Posterior cingulate gyrus (tissue), 11 donors: Measurements from ENCODE around the gene SLC5A3.

Experiments
- DNase-seq, 10 donors: peaks; one replicate each; pipeline versions ENCODE4 v3.0.0 to v3.0.0-alpha.2; 2020 to 2021; ENCODE audit warnings: mixed read lengths in 3 of 10
- intact Hi-C: fragments of 100-400 bp; cut with DNase I; formaldehyde crosslinking; loops from one replicate; pipeline ENCODE4 v1.15.1; 2023

Gene SLC5A3

DNA sequence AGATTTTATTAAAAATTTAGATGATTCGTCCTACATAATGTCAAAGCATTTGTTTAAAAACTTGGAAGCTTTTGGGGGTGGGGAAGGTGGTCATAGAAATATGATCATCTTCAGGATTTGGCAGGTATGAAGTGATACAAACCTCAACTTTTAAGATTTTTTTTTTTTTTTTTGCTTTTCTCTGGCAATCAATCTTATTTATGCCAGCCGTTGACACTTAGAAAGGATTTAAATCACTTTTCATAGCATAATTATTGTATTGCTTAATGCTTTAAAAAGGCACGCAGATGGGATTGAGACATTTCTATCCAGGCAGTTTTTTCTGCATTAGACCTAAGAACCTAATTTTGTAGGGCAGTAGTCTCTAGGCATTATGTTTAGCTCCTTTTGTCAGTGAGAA is 19.7 kb downstream of the SLC5A3 start:
- intact Hi-C loops = no loop called here
- no peak for DNase-seq

DNA sequence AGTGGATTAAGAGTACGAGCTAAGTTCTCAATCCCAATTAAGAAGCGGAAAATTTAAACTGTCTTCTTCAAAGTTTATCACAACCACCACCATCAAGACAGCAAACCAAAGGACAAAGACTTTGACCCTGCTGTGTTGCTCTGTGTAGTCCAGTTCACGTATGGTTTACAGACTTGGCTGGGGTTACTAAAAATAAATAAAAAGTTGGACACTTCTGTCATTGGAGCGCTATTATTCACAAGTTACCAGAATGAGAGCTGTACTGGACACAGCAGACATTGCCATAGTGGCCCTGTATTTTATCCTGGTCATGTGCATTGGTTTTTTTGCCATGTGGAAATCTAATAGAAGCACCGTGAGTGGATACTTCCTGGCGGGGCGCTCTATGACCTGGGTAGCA is 21.6 kb downstream of the SLC5A3 start:
- no peak for DNase-seq

DNA sequence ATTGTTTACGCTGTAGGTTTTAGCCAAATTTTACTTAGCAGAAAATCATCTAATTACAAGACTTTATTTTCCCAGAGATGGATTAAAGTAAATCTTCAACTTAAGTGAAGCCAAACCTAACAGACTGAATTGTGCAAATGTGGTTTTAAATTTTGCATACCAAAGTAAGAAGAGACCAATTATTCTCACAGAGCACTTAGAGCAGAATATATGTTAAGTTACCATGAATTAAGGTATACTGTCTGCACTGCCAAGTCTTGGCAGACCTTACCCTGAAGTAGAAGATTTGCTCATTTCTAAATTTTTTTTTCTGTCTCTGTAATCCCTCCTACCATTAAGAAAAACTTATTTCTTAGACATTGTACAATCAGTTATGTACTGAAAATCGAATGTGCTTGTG is 24.1 kb downstream of the SLC5A3 start:
- no peak for DNase-seq
- intact Hi-C loops = no loop called here

More for the DNA sequence above, 21.6 kb downstream of the SLC5A3 start:
- intact Hi-C loops = no loop called here

- intact Hi-C loops = no loop called here
- DNase-seq = no peak
Observed at GRCh38 chr21:34100337-34100736, 27.0 kb downstream of the SLC5A3 start.

GRCh38 chr21:34100790-34101189 is 27.4 kb downstream of the SLC5A3 start:
- intact Hi-C loops = no loop called here

DNA sequence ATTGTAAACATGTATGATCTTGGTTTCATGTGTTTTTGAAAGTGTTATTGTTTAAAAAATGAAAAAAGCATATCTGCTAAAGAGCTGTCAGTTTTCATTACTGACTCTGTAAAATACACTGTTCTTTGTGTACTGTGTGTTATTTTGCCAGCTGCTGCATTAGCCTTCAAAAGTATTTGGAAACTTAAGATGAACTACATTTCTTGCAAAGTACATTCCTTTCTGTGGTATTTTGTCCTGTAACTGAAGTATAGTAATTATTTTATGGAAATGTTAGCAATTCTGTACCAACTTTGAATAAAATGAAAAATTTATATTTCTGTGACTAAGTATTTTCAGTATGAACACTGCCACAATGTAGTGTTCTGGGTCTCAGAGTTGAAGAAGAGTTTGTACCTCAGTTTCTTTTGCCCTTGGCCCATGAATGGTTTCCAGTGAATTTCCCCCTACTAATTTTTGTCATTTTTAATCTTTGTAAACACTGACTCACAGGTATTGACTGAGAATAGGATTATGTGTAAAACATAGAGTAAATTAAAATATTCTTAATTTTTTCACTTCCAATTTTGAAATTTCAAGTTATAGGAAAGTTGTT is 32.7 kb downstream of the SLC5A3 start:
- no peak for DNase-seq
- intact Hi-C loops = no loop called here

More at GRCh38 chr21:34100790-34101189, 27.4 kb downstream of the SLC5A3 start:
- no peak for DNase-seq

DNA sequence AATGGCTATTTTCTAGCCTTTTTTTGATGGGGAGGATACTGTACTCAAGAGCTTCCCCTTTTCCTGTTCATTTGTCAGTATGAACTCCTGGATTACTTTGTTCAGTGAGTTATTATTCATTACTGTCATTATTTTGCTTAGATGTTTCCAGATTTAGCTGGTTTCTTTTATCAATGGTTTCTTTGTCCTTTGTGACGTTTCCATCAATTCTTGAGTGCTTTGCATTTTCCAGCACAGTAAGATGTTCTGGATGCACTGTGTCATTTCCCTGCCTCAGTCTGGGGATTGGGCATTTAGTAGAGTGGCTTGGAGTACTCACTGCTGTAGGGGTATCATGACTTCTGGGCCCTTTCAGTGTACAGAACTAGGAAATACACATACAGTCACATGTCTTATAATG is 34.2 kb downstream of the SLC5A3 start:
- DNase-seq = no peak
- intact Hi-C loops = no loop called here

- DNase-seq = no peak
- intact Hi-C loops = no loop called here
Observed at GRCh38 chr21:34109075-34109474, 35.7 kb downstream of the SLC5A3 start.

DNA sequence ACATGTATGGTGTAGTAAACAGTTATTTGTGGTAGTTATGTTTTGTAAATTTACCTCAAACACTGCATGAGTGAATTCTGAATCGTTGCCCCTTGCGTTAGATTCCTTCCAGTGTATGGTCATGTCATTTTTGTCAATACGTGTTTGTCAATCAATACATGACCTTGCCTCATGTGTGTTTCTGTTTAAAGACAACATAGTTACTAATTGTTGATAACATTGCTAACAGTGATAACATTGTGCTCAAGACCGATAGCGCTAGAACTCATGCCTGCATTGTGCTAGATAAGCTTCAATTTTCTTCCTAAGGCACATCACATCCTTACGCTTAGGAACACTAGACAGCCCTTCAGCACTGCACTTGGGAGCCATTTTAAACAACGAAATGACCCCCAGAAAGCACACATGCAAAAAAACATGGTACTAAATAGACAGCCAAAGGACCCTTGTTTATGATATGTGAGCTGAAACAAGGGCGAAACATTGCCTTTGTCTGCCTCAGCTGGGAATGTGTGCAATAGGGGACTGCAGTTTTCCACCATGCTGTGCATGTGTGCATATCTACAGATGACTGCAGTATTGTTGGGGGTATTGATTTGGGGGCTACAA is 37.3 kb downstream of the SLC5A3 start:
- no peak for DNase-seq
- intact Hi-C loops = no loop called here

- intact Hi-C loops = no loop called here
- no peak for DNase-seq
Observed at GRCh38 chr21:34112316-34113033, 39.1 kb downstream of the SLC5A3 start.

- intact Hi-C loops = no loop called here
- no peak for DNase-seq
Observed at GRCh38 chr21:34113842-34114241, 40.5 kb downstream of the SLC5A3 start.

DNA sequence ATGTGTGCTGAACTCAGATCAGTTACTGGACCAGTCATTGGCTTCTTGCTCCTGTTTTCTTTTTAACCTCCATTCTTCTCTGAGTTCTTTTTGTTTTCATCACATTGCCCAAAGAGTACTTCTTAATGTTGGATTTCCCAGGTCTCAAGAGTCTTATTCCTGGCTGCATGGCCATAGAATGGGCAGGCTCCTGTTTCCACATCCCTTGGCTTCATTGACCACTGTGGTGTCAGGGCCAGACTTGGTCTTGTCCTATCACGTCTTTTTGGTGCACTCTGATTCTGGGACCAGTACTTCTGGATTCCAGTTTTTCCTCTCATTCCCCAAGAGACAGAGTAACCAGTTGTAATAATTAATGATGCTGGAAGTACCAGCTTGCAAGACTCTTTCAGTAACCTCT is 41.8 kb downstream of the SLC5A3 start:
- DNase-seq = no peak
- intact Hi-C loops = no loop called here

GRCh38 chr21:34116569-34116968 is 43.2 kb downstream of the SLC5A3 start:
- intact Hi-C loops = no loop called here
- DNase-seq = no peak

GRCh38 chr21:34120867-34121266 is 47.5 kb downstream of the SLC5A3 start:
- intact Hi-C loops = loop anchor here (10.0 kb wide), 1 partner anchor 46 kb away; the partner anchor contains the start of genes MRPS6 and SLC5A3
- DNase-seq = no peak

DNA sequence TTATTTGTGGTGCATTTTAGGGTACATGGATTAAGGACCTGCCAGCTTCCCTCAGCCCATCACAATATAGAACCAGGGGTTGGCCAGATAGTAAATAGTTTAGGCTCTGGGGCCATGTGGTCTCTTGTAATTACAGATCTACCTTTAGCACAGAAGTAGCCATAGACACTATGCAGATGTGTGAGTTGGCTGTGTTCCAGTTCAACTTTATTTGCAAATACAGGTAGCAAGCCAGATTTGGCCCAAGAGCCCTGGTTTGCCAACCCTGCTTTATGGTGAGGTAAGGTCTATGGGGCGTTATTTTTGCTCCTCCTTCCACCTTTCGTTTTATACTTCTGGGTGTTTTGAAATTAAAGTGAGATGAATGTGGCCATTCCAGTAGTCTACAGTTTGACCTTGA is 48.7 kb downstream of the SLC5A3 start:
- intact Hi-C loops = loop anchor here (10.0 kb wide), 1 partner anchor 47 kb away; the partner anchor contains the start of genes MRPS6 and SLC5A3
- no peak for DNase-seq
